Right atrium auricular region (tissue), 2 donors: ENCODE results near the gene MFAP5. TPM values are rescaled to one million over a fixed set of nuclear protein-coding genes. Genes with fewer than 3 reads are reported as not detected.
"Not testable (repeated sequence)": the region's sequence is repeated elsewhere in the genome, so short reads cannot be mapped to it uniquely, and the experiment has no call there.

ENCODE experiments used
- DNase-seq: peaks from one replicate; pipeline ENCODE4 v3.0.0-alpha.2; 2019; ENCODE audit warnings: low spot score
- H3K27ac ChIP-seq, 2 donors: fragments of 200-600 bp; sonication (generic); 1 replicate in 1 of 2; 2 replicates in 1 of 2; pipeline ENCODE4 v1.5.1; 2016 to 2019
- H3K27me3 ChIP-seq, 2 donors: fragments of 200-600 bp; sonication (generic); one replicate each; pipeline versions ENCODE4 v1.5.1 to v1.6.0; 2017 to 2019
- H3K36me3 ChIP-seq: fragments of 200-600 bp; sonication (generic); one replicate; pipeline ENCODE4 v1.5.1; 2016
- H3K4me1 ChIP-seq, 2 donors: fragments of 200-600 bp; sonication (generic); one replicate each; pipeline versions ENCODE4 v1.5.1 to v1.6.0; 2017 to 2019
- H3K4me3 ChIP-seq, 2 donors: fragments of 200-600 bp; sonication (generic); 1 replicate in 1 of 2; 2 replicates in 1 of 2; pipeline ENCODE4 v1.5.1; 2017 to 2019; ENCODE audit warnings: mild to moderate bottlenecking in 1 of 2, moderate library complexity in 1 of 2
- H3K9me3 ChIP-seq, 2 donors: fragments of 200-600 bp; sonication (generic); one replicate each; pipeline ENCODE4 v1.5.1; 2019
- CTCF ChIP-seq, 2 donors: fragments of 200-600 bp; sonication (generic); IDR thresholded peaks; one replicate each; pipeline ENCODE4 v1.5.1; 2019; ENCODE audit warnings: antibody characterized with exemption in 2 of 2
- total RNA-seq, 2 donors: library from RNA; depleted of rRNA; stranded (reverse); fragments of >200 nt; gene quantifications; one replicate each; pipeline ENCODE4 v1.1.0, GENCODE V29; 2016

MFAP5 gene
- total RNA-seq, 2 donors from 2014 or later, result 22.1 to 104 TPM

- no peak for DNase-seq
- H3K27me3 ChIP-seq, result no peaks in the 10 kb centered on the region
- peaks cover 0 to 5% of the 10 kb centered on the region in 2 donors for H3K9me3 ChIP-seq
- no peak for TF ChIP-seq CTCF (IDR thresholded peaks at IDR 0.05)
- no peak overlapping the region for H3K27ac ChIP-seq
- no peaks in the 10 kb centered on the region for H3K4me1 ChIP-seq
- H3K36me3 ChIP-seq, result no peaks in the 10 kb centered on the region
- H3K4me3 ChIP-seq, result no peak overlapping the region
Observed at GRCh38 chr12:8622646-8623045, 40.0 kb downstream of the MFAP5 start.

GRCh38 chr12:8615206-8615605 lies 47.4 kb downstream of the MFAP5 start:
- no peaks in the 10 kb centered on the region for H3K36me3 ChIP-seq
- no peaks in the 10 kb centered on the region for H3K9me3 ChIP-seq
- H3K4me1 ChIP-seq, result no peaks in the 10 kb centered on the region
- no peak for DNase-seq
- no peaks in the 10 kb centered on the region for H3K27me3 ChIP-seq
- H3K27ac ChIP-seq, result no peak overlapping the region
- TF ChIP-seq CTCF (IDR thresholded peaks at IDR 0.05), result no peak
- H3K4me3 ChIP-seq, result no peak overlapping the region

DNA sequence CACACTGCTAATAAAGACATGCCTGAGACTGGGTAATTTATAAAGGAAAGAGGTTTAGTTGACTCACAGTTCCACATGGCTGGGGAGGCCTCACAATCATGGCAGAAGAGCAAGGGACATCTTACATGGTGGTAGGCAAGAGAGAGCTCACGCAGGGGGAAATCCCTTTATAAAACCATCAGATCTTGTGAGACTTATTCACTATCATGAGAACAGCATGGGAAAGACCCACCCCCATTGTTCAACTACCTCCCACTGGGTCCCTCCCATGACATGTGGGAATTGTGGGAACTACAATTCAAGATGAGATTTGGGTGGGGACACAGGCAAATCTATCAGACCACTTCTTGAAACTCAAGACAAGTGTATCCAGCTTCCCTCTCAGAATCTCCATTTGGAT lies 48.7 kb downstream of the MFAP5 start:
- H3K4me1 ChIP-seq, H3K27ac ChIP-seq, H3K9me3 ChIP-seq, DNase-seq, H3K36me3 ChIP-seq, H3K4me3 ChIP-seq, H3K27me3 ChIP-seq: not testable (repeated sequence)

- Histone ChIP-seq H3K36me3 (no peaks in the 10 kb centered on the region), H3K27me3 (no peaks in the 10 kb centered on the region), H3K9me3 (no peaks in the 10 kb centered on the region), H3K4me1 (no peaks in the 10 kb centered on the region), H3K4me3 (no peak within 1 kb of the TSS), H3K27ac (no peak within 1 kb of the TSS)
- no peak for DNase-seq
- no peak for TF ChIP-seq CTCF (IDR thresholded peaks at IDR 0.05)
Observed at GRCh38 chr12:8612629-8613028, 50.0 kb downstream of the MFAP5 start, which contains the start of gene AICDA. TSS of gene AICDA (minus strand) at chr12:8612859. CDS start at chr12:8612767, 92 bp downstream.

- Histone ChIP-seq H3K9me3 (no peaks in the 10 kb centered on the region), H3K4me1 (no peaks in the 10 kb centered on the region), H3K4me3 (no peak overlapping the region), H3K27me3 (no peaks in the 10 kb centered on the region), H3K27ac (no peak overlapping the region), H3K36me3 (no peaks in the 10 kb centered on the region)
- no peak for DNase-seq
- peak; percentile 54 to 77 for TF ChIP-seq CTCF (IDR thresholded peaks at IDR 0.05)
Observed at GRCh38 chr12:8609061-8609570, 53.5 kb downstream of the MFAP5 start.

- Histone ChIP-seq H3K27ac (no peak overlapping the region), H3K4me3 (no peak overlapping the region), H3K4me1 (no peaks in the 10 kb centered on the region), H3K36me3 (no peaks in the 10 kb centered on the region), H3K9me3 (no peaks in the 10 kb centered on the region), H3K27me3 (no peaks in the 10 kb centered on the region)
- no peak for DNase-seq
- no peak for TF ChIP-seq CTCF (IDR thresholded peaks at IDR 0.05)
Observed at GRCh38 chr12:8606890-8607289, 55.7 kb downstream of the MFAP5 start.
